GM19025 (cell line): Measurements from ENCODE around the gene GRM2.
"Not testable (repeated sequence)": the region's sequence is repeated elsewhere in the genome, so short reads cannot be mapped to it uniquely, and the experiment has no call there.

Experiments used
- ATAC-seq: cut with Tn5 transposase; IDR thresholded peaks from one replicate; pipeline ENCODE4 v1.9.1; 2021; ENCODE audit warnings: mild to moderate bottlenecking, low read depth, moderate library complexity; ENCODE audit not compliant: unreplicated experiment

Gene GRM2

DNA sequence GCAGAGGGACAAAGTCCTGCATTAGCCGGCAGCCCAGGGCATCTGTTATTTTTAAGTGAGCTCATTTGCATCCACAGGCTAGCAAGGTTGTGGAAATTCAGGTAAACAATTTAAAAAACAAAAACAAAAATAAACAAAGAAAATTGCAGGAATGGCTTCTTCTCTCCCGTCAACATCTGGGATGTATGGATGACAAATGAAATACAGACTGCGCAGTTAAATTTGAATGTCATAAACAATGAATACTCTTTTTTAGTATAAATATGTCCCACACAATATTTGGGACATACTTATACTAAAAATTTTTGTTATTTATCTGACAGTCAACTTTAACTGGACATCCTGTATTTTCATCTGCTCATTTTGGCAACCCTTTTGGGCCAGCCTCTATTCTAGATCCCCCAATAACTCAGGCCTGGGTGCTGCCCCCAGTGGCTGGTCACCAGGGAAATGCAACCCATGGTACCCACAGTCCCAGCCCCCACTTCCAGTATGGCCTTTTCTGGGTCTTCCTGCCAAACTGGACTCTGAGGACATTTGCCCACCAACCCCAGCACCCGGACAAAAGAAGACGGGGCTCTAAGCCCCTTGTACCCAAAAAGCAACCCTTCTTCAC, 12.7 kb downstream of the GRM2 start:
- ATAC-seq, result no peak

DNA sequence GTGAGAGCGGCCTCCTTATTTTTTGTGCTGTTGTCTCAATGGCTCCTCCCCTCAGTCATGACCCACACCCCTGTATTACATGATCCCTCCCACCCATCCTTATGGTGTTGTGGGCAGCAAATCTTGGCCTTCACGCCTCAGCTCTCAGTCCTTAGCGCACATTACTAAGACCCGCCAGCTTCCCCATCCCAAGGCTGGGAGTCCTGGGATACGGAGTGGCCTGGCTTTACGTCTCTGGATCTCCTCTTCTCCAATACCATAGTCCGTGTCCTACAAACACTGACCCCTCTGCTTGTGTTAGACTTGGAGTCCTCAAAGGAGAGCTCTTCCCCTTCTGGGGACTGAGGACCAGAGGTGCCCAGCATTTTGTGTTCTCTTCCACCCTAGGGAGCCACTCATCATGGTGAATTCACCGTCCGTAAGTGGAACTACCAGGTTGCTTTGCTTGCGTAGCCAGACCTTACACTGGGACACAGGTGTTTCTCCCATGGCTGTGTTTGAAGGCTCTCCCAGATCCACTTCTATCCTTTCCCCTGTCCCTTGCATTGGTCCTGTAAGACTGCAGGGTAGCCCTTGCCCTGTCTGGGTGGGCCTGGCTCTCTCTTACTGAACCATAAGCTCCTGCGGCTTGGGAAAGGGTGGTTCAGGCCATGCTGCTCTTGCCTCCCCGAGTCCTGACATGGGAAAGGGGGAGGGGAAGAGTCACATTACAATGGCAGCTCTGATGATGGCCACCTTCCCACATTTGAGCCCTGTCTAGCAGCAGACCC, 13.6 kb downstream of the GRM2 start:
- no peak for ATAC-seq

DNA sequence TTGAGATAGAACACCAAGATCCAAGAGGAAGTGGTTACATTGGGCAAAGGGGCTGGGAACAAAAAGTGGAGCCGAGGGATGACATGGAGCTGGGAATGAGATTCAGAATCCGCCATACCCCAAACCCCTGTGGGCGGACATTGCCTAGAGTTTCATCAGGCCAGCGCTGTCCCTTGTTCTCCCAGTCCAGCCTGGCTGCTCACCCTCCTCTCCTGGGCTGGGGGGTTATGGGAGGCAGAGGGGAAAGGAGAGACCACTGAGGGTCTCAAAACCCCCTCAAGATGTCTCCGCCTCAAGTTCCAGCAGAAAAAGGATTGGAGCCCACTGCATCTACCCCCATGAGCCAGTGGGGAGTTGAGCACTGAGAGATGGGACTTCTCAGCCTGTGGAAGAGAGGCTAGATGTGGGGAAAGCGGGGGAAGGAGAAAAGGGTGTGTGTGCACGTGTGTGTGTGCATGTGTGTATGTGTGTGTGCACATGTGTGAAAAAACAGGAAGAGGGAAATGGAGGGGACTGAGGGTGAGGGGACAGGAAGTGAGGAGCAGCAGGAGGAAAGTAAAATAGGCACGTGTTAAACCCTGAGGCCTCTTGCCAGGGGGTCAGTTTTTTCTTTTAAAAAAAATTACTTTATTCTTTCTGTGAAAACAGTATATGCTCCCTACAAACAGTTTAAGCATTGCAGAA, 14.3 kb downstream of the GRM2 start:
- ATAC-seq, result no peak

GRCh38 chr3:51722362-51722761, 15.5 kb downstream of the GRM2 start:
- ATAC-seq, result no peak

- ATAC-seq, result no peak
These were observed 20.6 kb downstream of the GRM2 start for GRCh38 chr3:51727500-51727899.

- ATAC-seq, result no peak
These were observed 22.3 kb downstream of the GRM2 start for GRCh38 chr3:51729042-51729633.

- ATAC-seq, result no peak
These were observed 27.1 kb downstream of the GRM2 start for GRCh38 chr3:51733859-51734571.

GRCh38 chr3:51734572-51734907, 27.7 kb downstream of the GRM2 start:
- ATAC-seq, result no peak

GRCh38 chr3:51735039-51735438, 28.2 kb downstream of the GRM2 start:
- ATAC-seq, result no peak

GRCh38 chr3:51735950-51736349, 29.1 kb downstream of the GRM2 start:
- ATAC-seq, result no peak

DNA sequence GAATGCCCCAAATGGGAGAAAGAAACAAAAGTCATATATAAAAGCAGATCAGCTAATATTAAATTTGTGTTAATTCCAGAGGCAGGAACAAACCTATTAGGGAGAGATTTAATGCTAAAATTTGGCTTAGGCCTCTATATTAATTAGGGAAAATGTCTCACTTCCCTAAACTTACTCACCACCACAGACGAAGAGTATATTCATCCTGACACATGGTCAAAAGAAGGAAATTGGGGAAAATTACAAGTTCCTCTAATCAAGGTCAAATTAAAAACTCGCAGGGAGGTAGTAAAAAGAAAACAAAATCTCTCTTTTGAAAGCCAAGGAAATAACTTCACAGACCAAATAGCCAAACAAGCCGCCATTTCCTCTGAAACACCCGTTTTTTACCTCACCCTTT, 32.2 kb downstream of the GRM2 start:
- ATAC-seq, result no peak

GRCh38 chr3:51742320-51742719, 35.5 kb downstream of the GRM2 start:
- not testable (repeated sequence) for ATAC-seq

- not testable (repeated sequence) for ATAC-seq
These were observed 36.1 kb downstream of the GRM2 start for GRCh38 chr3:51742978-51743377.

GRCh38 chr3:51747840-51748239, 41.0 kb downstream of the GRM2 start:
- ATAC-seq, result no peak

DNA sequence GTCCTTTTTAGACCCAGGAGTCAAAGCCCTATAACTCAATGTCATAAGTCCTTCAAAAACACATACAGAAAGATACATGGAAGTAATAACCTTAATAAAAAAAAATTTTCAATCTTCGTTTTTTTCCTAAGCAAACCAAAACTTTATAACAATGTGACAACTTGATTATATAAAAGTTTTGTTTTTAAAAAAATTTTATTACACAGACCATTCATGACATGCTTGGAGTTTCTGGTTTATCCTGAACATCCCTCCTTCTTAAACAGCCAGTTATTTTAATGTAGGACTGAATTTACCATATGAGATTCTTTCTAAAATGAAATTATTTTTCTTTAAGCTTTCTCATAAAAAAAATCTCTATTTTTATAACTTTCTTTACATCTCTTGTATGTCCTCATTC, 41.5 kb downstream of the GRM2 start:
- ATAC-seq, result no peak

GRCh38 chr3:51750878-51751277, 44.0 kb downstream of the GRM2 start:
- no peak for ATAC-seq

GRCh38 chr3:51751287-51751686, 44.4 kb downstream of the GRM2 start:
- no peak for ATAC-seq

GRCh38 chr3:51753763-51754750, 47.2 kb downstream of the GRM2 start:
- ATAC-seq, result not testable (repeated sequence)

DNA sequence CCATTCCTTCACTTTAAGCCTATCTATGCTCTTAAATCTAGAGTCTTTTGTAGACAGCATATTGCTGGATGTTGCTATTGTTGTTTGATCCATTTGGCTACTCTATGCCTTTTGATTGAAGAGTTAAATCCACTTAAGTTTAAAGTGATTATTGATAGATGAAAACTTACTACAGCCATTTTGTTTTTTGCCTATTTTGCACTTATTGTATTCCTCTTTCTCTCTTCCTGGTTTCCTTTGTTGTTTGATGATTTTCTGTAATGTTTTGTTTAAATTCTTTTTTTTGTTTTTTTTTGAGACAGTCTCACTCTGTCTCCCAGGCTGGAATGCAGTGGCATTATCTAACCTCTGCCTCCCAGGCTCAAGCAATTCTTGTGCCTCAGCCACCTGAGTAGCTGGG, 52.3 kb downstream of the GRM2 start:
- ATAC-seq, result no peak
